Measurements from ENCODE around the gene CCL26. TPM values are rescaled to one million over a fixed set of nuclear protein-coding genes. Genes with fewer than 3 reads are reported as not detected.

Gene CCL26
- total RNA-seq, 1 donor from 2014 or later = not detected

DNA sequence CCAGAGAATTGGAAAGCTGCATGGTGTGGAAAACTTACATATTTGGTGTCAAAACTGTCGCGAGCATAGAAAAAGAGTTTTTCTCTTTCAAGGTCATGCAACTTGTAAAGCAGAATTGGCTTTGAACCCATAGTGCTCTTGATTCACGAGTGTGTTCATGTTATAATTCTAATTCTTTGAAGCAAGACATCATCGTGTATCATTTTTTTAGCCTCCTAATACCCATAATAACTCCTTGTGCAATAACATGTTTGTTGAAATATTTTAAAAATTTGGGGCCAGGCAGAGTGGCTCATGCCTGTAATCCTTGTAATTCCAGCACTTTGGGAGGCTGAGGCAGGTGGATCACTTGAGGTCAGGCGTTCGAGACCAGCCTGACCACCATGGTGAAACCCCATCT lies 37.4 kb upstream of the CCL26 start:
- no peak for DNase-seq (ENCODE audit: low spot score in 2 of 2)
- TF ChIP-seq, protein P1, sequence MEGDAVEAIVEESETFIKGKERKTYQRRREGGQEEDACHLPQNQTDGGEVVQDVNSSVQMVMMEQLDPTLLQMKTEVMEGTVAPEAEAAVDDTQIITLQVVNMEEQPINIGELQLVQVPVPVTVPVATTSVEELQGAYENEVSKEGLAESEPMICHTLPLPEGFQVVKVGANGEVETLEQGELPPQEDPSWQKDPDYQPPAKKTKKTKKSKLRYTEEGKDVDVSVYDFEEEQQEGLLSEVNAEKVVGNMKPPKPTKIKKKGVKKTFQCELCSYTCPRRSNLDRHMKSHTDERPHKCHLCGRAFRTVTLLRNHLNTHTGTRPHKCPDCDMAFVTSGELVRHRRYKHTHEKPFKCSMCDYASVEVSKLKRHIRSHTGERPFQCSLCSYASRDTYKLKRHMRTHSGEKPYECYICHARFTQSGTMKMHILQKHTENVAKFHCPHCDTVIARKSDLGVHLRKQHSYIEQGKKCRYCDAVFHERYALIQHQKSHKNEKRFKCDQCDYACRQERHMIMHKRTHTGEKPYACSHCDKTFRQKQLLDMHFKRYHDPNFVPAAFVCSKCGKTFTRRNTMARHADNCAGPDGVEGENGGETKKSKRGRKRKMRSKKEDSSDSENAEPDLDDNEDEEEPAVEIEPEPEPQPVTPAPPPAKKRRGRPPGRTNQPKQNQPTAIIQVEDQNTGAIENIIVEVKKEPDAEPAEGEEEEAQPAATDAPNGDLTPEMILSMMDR (IDR thresholded peaks at IDR 0.05) = no peak
- H3K4me3 ChIP-seq = no peak overlapping the region
- intact Hi-C loops (cut with DNase I) = no loop called here
- H3K36me3 ChIP-seq = no peaks in the 10 kb centered on the region
- H3K4me1 ChIP-seq = no peaks in the 10 kb centered on the region
- no peak overlapping the region for H3K27ac ChIP-seq
- H3K9me3 ChIP-seq = peaks cover 7 to 16% of the 10 kb centered on the region in 2 donors
- no peaks in the 10 kb centered on the region for H3K27me3 ChIP-seq

DNA sequence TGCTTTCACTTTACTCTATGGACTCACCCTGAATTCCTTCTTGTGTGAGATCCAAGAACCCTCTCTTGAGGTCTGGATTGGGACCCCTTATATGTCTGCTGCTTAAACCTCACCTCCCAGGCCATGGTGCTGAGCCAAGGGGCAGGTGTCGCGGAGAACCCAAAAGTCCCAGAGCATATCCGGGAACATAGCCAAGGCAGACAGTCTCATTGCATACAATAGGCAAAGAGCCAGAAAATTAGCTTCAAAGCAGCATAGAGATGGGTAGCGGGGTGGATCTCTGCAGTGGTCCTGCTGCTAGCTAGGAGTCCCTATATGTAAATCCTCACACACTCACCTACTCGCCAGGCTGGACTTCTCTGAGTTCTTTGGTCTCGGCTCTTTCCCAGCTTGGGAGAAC lies 36.1 kb upstream of the CCL26 start:
- H3K27me3 ChIP-seq = no peaks in the 10 kb centered on the region
- H3K27ac ChIP-seq = no peak overlapping the region
- H3K4me3 ChIP-seq = no peak overlapping the region
- TF ChIP-seq, protein P1 (IDR thresholded peaks at IDR 0.05) = no peak
- no peaks in the 10 kb centered on the region for H3K36me3 ChIP-seq
- no peaks in the 10 kb centered on the region for H3K4me1 ChIP-seq
- DNase-seq (ENCODE audit: low spot score in 2 of 2) = no peak
- intact Hi-C loops (cut with DNase I) = no loop called here
- H3K9me3 ChIP-seq = peaks cover 7 to 16% of the 10 kb centered on the region in 2 donors

DNA sequence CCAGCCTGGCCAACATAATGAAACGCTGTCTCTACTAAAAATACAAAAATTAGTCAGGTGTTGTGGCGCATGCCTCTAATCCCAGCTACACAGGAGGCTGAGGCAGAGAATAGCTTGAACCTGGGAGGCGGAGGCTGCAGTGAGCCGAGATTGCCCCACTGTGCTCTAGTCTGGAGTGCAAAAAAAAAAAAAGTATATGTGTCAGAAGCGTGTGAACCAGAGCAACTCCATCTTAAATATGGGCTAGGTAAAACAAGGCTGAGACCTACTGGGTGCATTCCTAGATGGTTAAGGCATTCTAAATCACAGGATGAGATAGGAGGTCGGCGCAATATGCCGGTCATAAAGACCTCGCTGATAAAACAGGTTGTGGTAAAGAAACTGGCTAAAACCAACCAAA lies 35.4 kb upstream of the CCL26 start:
- no peak overlapping the region for H3K27ac ChIP-seq
- TF ChIP-seq, protein P1 (IDR thresholded peaks at IDR 0.05) = no peak
- intact Hi-C loops (cut with DNase I) = no loop called here
- H3K9me3 ChIP-seq = peaks cover 7 to 16% of the 10 kb centered on the region in 2 donors
- H3K4me3 ChIP-seq = no peak overlapping the region
- H3K27me3 ChIP-seq = no peaks in the 10 kb centered on the region
- H3K36me3 ChIP-seq = no peaks in the 10 kb centered on the region
- H3K4me1 ChIP-seq = no peaks in the 10 kb centered on the region
- no peak for DNase-seq (ENCODE audit: low spot score in 2 of 2)

DNA sequence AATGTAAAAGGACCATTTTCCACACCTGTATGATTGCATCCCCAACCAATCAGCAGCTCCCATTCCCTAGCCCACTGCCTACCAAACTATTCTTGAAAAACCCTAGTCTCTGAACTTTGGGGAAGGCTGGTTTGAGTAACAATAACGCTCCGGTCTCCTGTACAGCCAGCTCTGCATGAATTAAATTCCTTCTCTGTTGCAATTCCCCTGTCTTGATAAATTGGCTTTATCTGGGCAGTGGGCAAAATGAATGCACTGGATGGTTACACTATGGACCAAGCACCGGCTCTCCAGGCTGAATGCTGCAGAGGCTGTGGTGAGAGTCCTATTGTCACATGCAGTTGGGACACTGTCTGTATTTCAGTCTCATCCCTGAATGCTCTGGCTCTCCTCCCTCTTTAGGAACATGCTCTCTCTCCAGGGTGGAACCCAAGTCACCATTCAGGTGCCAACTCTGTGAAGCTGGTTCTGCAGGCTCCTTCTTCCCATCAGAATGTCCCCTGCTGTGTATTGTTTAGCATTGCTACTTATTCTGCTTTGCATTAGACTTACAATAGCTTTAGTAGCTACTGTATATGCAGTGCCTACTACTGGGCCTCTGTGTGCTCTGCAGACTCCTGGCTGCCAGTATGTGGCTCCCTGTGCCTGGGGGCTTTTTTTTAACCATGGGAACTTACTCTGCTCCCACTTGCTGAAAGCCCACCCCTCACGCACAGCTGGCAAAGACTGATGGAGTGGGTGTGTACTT lies 34.7 kb upstream of the CCL26 start:
- intact Hi-C loops (cut with DNase I) = no loop called here
- no peak overlapping the region for H3K27ac ChIP-seq

GRCh38 chr7:75804705-75805104 lies 32.7 kb upstream of the CCL26 start:
- Histone ChIP-seq H3K9me3 (peaks cover 7 to 16% of the 10 kb centered on the region in 2 donors), H3K4me3 (no peak overlapping the region), H3K27me3 (no peaks in the 10 kb centered on the region), H3K27ac (no peak overlapping the region), H3K36me3 (no peaks in the 10 kb centered on the region), H3K4me1 (no peaks in the 10 kb centered on the region)
- intact Hi-C loops (cut with DNase I) = no loop called here
- TF ChIP-seq, protein P1 (IDR thresholded peaks at IDR 0.05) = no peak
- DNase-seq (ENCODE audit: low spot score in 2 of 2) = no peak

More for the DNA sequence above, 34.7 kb upstream of the CCL26 start:
- no peaks in the 10 kb centered on the region for H3K4me1 ChIP-seq
- no peak overlapping the region for H3K4me3 ChIP-seq
- TF ChIP-seq, protein P1 (IDR thresholded peaks at IDR 0.05) = no peak
- H3K36me3 ChIP-seq = no peaks in the 10 kb centered on the region
- no peak for DNase-seq (ENCODE audit: low spot score in 2 of 2)
- H3K9me3 ChIP-seq = peaks cover 7 to 16% of the 10 kb centered on the region in 2 donors
- H3K27me3 ChIP-seq = no peaks in the 10 kb centered on the region
